ENCODE results near the gene NELFA. TPM values are rescaled to one million over a fixed set of nuclear protein-coding genes. Genes with fewer than 3 reads are reported as not detected.

The NELFA gene
- polyA plus RNA-seq, 1 donor (not counting 4 experiments of a cell fraction or from before 2014, with no cell fraction given): 9.9 TPM

DNA sequence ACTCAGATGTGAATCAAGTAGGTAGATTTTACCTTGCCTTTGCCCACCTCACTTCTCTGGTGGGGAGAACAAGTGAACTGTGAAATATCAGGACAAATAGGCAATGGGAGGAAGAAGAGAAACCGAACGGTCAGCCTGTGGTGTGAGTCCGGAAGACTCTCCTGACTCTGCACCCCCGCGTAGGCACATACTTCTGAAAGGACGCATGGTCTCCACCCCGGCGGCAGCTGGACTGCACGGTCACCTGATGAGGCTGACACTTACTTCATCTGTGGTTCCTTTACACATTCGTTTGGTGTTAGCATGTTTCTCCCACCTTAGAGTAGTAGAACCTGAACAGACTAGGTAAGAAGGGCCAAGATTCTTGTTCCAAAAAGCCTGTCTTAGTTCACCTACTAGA, 58.4 kb downstream of the NELFA start:
- FAIRE-seq: no peak
- H4K20me1 ChIP-seq (ENCODE audit: control insufficient read depth, extremely low read depth, insufficient read depth, low read length): no peaks in the 10 kb centered on the region
- dilution Hi-C loops (cut with MboI; ENCODE audit: extremely low pct_ligation_motif_present, low sequenced_read_pairs): loop anchor here (10.0 kb wide), 1 partner anchor 64 kb away; no protein-coding TSS in a partner anchor
- H3K4me1 ChIP-seq (ENCODE audit: control insufficient read depth, extremely low read depth, insufficient read depth, low read length): no peaks in the 10 kb centered on the region
- no peak overlapping the region for H3K9ac ChIP-seq (ENCODE audit: control insufficient read depth, extremely low read depth, insufficient read depth, low read length)
- no peak overlapping the region for H3K4me2 ChIP-seq (ENCODE audit: control insufficient read depth, extremely low read depth, insufficient read depth, low read depth, low read length)
- no peaks in the 10 kb centered on the region for H3K9me1 ChIP-seq (ENCODE audit: control insufficient read depth, extremely low read depth, insufficient read depth, low read length)
- no peaks in the 10 kb centered on the region for H3K9me3 ChIP-seq (ENCODE audit: control insufficient read depth, low read depth, low read length)
- TF ChIP-seq EZH2 (IDR thresholded peaks at IDR 0.05; ENCODE audit: low read length): no peak
- TF ChIP-seq, protein P1, sequence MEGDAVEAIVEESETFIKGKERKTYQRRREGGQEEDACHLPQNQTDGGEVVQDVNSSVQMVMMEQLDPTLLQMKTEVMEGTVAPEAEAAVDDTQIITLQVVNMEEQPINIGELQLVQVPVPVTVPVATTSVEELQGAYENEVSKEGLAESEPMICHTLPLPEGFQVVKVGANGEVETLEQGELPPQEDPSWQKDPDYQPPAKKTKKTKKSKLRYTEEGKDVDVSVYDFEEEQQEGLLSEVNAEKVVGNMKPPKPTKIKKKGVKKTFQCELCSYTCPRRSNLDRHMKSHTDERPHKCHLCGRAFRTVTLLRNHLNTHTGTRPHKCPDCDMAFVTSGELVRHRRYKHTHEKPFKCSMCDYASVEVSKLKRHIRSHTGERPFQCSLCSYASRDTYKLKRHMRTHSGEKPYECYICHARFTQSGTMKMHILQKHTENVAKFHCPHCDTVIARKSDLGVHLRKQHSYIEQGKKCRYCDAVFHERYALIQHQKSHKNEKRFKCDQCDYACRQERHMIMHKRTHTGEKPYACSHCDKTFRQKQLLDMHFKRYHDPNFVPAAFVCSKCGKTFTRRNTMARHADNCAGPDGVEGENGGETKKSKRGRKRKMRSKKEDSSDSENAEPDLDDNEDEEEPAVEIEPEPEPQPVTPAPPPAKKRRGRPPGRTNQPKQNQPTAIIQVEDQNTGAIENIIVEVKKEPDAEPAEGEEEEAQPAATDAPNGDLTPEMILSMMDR (optimal IDR thresholded peaks at IDR 0.05 in 1 of 3, IDR thresholded peaks at IDR 0.05 in 1 of 3, conservative IDR thresholded peaks at IDR 0.05 in 1 of 3; ENCODE audit: extremely low read depth in 1 of 3, insufficient read depth in 2 of 3, low read length in 3 of 3): no peak
- H3K4me3 ChIP-seq (ENCODE audit: control insufficient read depth in 2 of 3, extremely low read depth in 1 of 3, insufficient read depth in 2 of 3, low read depth in 1 of 3, low read length in 3 of 3): no peak overlapping the region
- H3K27ac ChIP-seq (ENCODE audit: control insufficient read depth, insufficient read depth, low read length): no peak overlapping the region
- peaks cover 6 to 34% of the 10 kb centered on the region in 2 experiments for H3K36me3 ChIP-seq (ENCODE audit: control insufficient read depth in 2 of 2, extremely low read depth in 1 of 2, insufficient read depth in 2 of 2, low read length in 2 of 2)
- H3K79me2 ChIP-seq (ENCODE audit: control insufficient read depth, insufficient read depth, low read length): no peaks in the 10 kb centered on the region
- no peaks in the 10 kb centered on the region for H3K27me3 ChIP-seq (ENCODE audit: control insufficient read depth, extremely low read depth, insufficient read depth, low read length)
- no peak overlapping the region for H2AFZ ChIP-seq (ENCODE audit: control insufficient read depth, low read length)
- no peak for DNase-seq (ENCODE audit: low read depth, low spot score)

DNA sequence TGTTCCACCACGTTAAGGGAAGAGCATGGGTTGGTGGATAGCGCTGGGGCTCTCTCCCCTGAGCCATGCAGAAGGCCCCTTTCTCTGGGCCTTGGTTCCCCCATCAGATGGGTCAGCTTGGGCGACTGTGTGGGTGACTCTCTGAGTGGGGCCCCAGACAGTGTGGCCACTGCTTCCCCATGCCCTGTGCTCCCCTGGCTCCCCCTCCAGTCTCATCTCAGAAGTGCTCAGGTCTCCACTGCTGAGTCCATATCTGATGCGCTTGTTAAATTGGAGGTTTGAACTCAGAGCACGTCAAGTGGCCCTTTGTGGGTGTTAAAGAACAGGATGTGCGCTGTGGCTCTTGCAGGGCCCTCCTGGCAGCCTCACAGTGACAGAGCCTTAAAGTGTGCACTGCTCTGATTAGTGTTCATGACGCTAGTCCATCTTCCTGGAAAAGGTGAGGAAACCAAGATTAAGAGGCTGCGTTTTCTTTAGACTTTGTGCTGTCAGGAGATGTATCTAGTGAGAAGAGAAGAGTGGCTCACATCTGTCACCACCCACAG, 59.8 kb downstream of the NELFA start:
- Histone ChIP-seq H3K4me2 (ENCODE audit: control insufficient read depth, extremely low read depth, insufficient read depth, low read depth, low read length) (no peak overlapping the region), H2AFZ (ENCODE audit: control insufficient read depth, low read length) (no peak overlapping the region), H4K20me1 (ENCODE audit: control insufficient read depth, extremely low read depth, insufficient read depth, low read length) (no peaks in the 10 kb centered on the region), H3K79me2 (ENCODE audit: control insufficient read depth, insufficient read depth, low read length) (no peaks in the 10 kb centered on the region), H3K27ac (ENCODE audit: control insufficient read depth, insufficient read depth, low read length) (no peak overlapping the region), H3K4me3 (ENCODE audit: control insufficient read depth in 2 of 3, extremely low read depth in 1 of 3, insufficient read depth in 2 of 3, low read depth in 1 of 3, low read length in 3 of 3) (no peak overlapping the region), H3K9me1 (ENCODE audit: control insufficient read depth, extremely low read depth, insufficient read depth, low read length) (no peaks in the 10 kb centered on the region), H3K9ac (ENCODE audit: control insufficient read depth, extremely low read depth, insufficient read depth, low read length) (no peak overlapping the region), H3K36me3 (ENCODE audit: control insufficient read depth in 2 of 2, extremely low read depth in 1 of 2, insufficient read depth in 2 of 2, low read length in 2 of 2) (peaks cover 6 to 37% of the 10 kb centered on the region in 2 experiments), H3K27me3 (ENCODE audit: control insufficient read depth, extremely low read depth, insufficient read depth, low read length) (no peaks in the 10 kb centered on the region), H3K4me1 (ENCODE audit: control insufficient read depth, extremely low read depth, insufficient read depth, low read length) (no peaks in the 10 kb centered on the region), H3K9me3 (ENCODE audit: control insufficient read depth, low read depth, low read length) (no peaks in the 10 kb centered on the region)
- dilution Hi-C loops (cut with MboI; ENCODE audit: extremely low pct_ligation_motif_present, low sequenced_read_pairs): no loop called here
- TF ChIP-seq, protein P1 (optimal IDR thresholded peaks at IDR 0.05 in 1 of 3, IDR thresholded peaks at IDR 0.05 in 1 of 3, conservative IDR thresholded peaks at IDR 0.05 in 1 of 3; ENCODE audit: extremely low read depth in 1 of 3, insufficient read depth in 2 of 3, low read length in 3 of 3): peak in 1 of 3 experiments; percentile 2
- TF ChIP-seq EZH2 (IDR thresholded peaks at IDR 0.05; ENCODE audit: low read length): no peak
- FAIRE-seq (no peak), DNase-seq (ENCODE audit: low read depth, low spot score) (no peak)

Data from keratinocyte (primary cell).